Measurements from ENCODE around the gene SNAPC4. TPM values are rescaled to one million over a fixed set of nuclear protein-coding genes. Genes with fewer than 3 reads are reported as not detected.

The SNAPC4 gene
- total and polyA plus RNA-seq, 2 of the 8 experiments (the other 6 are each of a cell fraction or from before 2014, with no cell fraction given) = 6.9 to 18.1 TPM

GRCh38 chr9:136434580-136435169 is 34.7 kb upstream of the SNAPC4 start:
- Histone ChIP-seq H4K20me1 (replicated peaks in 1 of 2; ENCODE audit: control insufficient read depth in 1 of 2, insufficient read depth in 2 of 2, low read length in 2 of 2) (peaks cover 14 to 27% of the 10 kb centered on the region in 2 experiments), H3K9ac (replicated peaks in 1 of 4; ENCODE audit: extremely low read depth in 1 of 4, low read depth in 3 of 4, low read length in 3 of 4) (no peak overlapping the region)
- POLR2A ChIA-PET (ENCODE audit: partially characterized antibody) = interaction anchor here (0.8 to 4.2 kb wide), 3 partner anchors 10 to 98 kb away, joined by 3 to 22 read pairs (median 3); no protein-coding TSS in a partner anchor

More at GRCh38 chr9:136434580-136435169, 34.7 kb upstream of the SNAPC4 start:
- peaks cover 13% of the 10 kb centered on the region for H3K79me1 ChIP-seq (ENCODE audit: low read depth, low read length)
- DNase-seq (ENCODE audit: low read depth in 1 of 2, low spot score in 2 of 2) (no peak), FAIRE-seq (no peak)
- no peak overlapping the region for H2BK20ac ChIP-seq (ENCODE audit: low read length)
- no peak overlapping the region for H2BK15ac ChIP-seq (ENCODE audit: low read length)
- H3K18ac ChIP-seq (ENCODE audit: extremely low read depth, low read length) = no peak overlapping the region
- H2AFZ ChIP-seq (ENCODE audit: low read length) = no peak overlapping the region
- no peak overlapping the region for H4K91ac ChIP-seq (replicated peaks; ENCODE audit: insufficient read length, low read length)
- 94% methylated on average over 14 of the region's 17 CpGs; no CpG with 5 or more reads in 1 of the 2 experiments for WGBS, 2 experiments (ENCODE audit: extremely low coverage in 1 of 2, insufficient coverage in 1 of 2, insufficient read length in 1 of 2, insufficient replicate concordance in 2 of 2, low coverage in 1 of 2, low lambda C conversion rate in 2 of 2, missing lambda C conversion rate in 1 of 2)
- H2BK120ac ChIP-seq (replicated peaks; ENCODE audit: low read depth, low read length) = no peak overlapping the region
- no peak overlapping the region for H4K5ac ChIP-seq (ENCODE audit: insufficient read length, low read depth, low read length)
- no peak overlapping the region for H2BK12ac ChIP-seq (ENCODE audit: low read depth, low read length)
- H3K56ac ChIP-seq (replicated peaks; ENCODE audit: insufficient read length, low read depth, low read length) = no peak overlapping the region
- no peak overlapping the region for H3K14ac ChIP-seq (ENCODE audit: insufficient read length)
- peaks cover 0 to 24% of the 10 kb centered on the region in 2 experiments; a peak in 1 of 4 replicates for H3K79me2 ChIP-seq (ENCODE audit: control insufficient read depth in 1 of 2, insufficient read depth in 2 of 2, low read length in 2 of 2)
- H4K8ac ChIP-seq (ENCODE audit: extremely low read depth, insufficient read depth, low read length) = no peak overlapping the region
- H3K36me3 ChIP-seq (ENCODE audit: control insufficient read depth in 2 of 4, insufficient read depth in 4 of 4, low read length in 3 of 4) = peaks cover 0 to 3% (median 0%) of the 10 kb centered on the region in 4 experiments; a peak in 2 of 8 replicates
- CTCF ChIA-PET (ENCODE audit: partially characterized antibody) = interaction anchor here (0.5 to 2.4 kb wide), 9 partner anchors 10 to 237 kb away, joined by 3 to 5 read pairs (median 3); no protein-coding TSS in a partner anchor
- no peaks in the 10 kb centered on the region for H3K9me3 ChIP-seq (ENCODE audit: insufficient read depth in 2 of 2, low read depth in 1 of 2, low read length in 1 of 2)
- no peak overlapping the region for H3K23ac ChIP-seq (ENCODE audit: insufficient read length)
- no peak overlapping the region for H2AK5ac ChIP-seq (ENCODE audit: low read depth, low read length)
- H3K4me3 ChIP-seq (ENCODE audit: extremely low read depth in 1 of 4, insufficient read depth in 2 of 4, low read depth in 3 of 4, low read length in 4 of 4) = no peak overlapping the region
- no peak overlapping the region for H2BK5ac ChIP-seq (ENCODE audit: low read depth, low read length)
- peaks cover 0 to 7% (median 2%) of the 10 kb centered on the region in 4 experiments; a peak in 1 of 7 replicates for H3K4me1 ChIP-seq (replicated peaks in 1 of 4; ENCODE audit: control insufficient read depth in 3 of 4, insufficient read depth in 4 of 4, low read length in 3 of 4)
- TF ChIP-seq RNF2 (IDR thresholded peaks at IDR 0.05; ENCODE audit: borderline replicate concordance, low read depth, low read length, missing control alignments, poor library complexity, severe bottlenecking) (no peak), NRF1 (IDR thresholded peaks at IDR 0.05; ENCODE audit: low read depth, low read length) (no peak), TCF12 (IDR thresholded peaks at IDR 0.05; ENCODE audit: low read depth, low read length) (no peak), MAFK (IDR thresholded peaks at IDR 0.05; ENCODE audit: low read depth, low read length) (no peak), RXRA (IDR thresholded peaks at IDR 0.05; ENCODE audit: insufficient read depth, low read depth, low read length) (no peak)
- H3K4ac ChIP-seq (replicated peaks; ENCODE audit: insufficient read length, low read depth, low read length) = no peak overlapping the region
- no peak overlapping the region for H3K27ac ChIP-seq (ENCODE audit: low read depth, low read length)
- peaks cover 9% of the 10 kb centered on the region; the same call in 1 of the 2 replicates for H3K23me2 ChIP-seq (ENCODE audit: low read depth, low read length)
- no peak overlapping the region for H3K4me2 ChIP-seq (ENCODE audit: insufficient read depth in 1 of 2, low read depth in 2 of 2, low read length in 2 of 2)
- H3K27me3 ChIP-seq (replicated peaks in 1 of 4; ENCODE audit: control insufficient read depth in 3 of 4, extremely low read depth in 1 of 4, insufficient read depth in 3 of 4, low read length in 3 of 4) = peaks cover 0 to 2% (median 0%) of the 10 kb centered on the region in 4 experiments; a peak in 2 of 7 replicates
